ENCODE data around the gene NID2. TPM values are rescaled to one million over a fixed set of nuclear protein-coding genes. Genes with fewer than 3 reads are reported as not detected.

NID2 gene
- total and polyA plus RNA-seq, 10 of the 15 experiments (the other 5 are each of a cell fraction or from before 2014, with no cell fraction given): 0.04 to 0.49 (median 0.23) TPM; not detected in 3

GRCh38 chr14:52094546-52095271, 25.9 kb upstream of the NID2 start:
- 15% methylated on average over 4 of the region's 4 CpGs for WGBS (ENCODE audit: insufficient coverage, insufficient replicate concordance, low lambda C conversion rate, missing lambda C conversion rate)

More at GRCh38 chr14:52094546-52095271, 25.9 kb upstream of the NID2 start:
- Histone ChIP-seq H3K4me3 (no peak overlapping the region), H3K27me3 (replicated peaks in 1 of 2; ENCODE audit: control insufficient read depth in 2 of 2, insufficient read depth in 2 of 2, low read length in 1 of 2) (no peaks in the 10 kb centered on the region), H3K79me2 (ENCODE audit: control insufficient read depth, insufficient read depth, low read length) (no peaks in the 10 kb centered on the region), H3K4me1 (ENCODE audit: control insufficient read depth, insufficient read depth, low read length) (no peaks in the 10 kb centered on the region), H2AFZ (ENCODE audit: control insufficient read depth, low read depth, low read length) (no peak overlapping the region), H3K9me3 (replicated peaks; ENCODE audit: control insufficient read depth, insufficient read depth, low read length) (no peaks in the 10 kb centered on the region), H3K9ac (ENCODE audit: control insufficient read depth, insufficient read depth, low read length) (no peak overlapping the region), H4K20me1 (ENCODE audit: control insufficient read depth, insufficient read depth) (no peaks in the 10 kb centered on the region; the same call in 1 of the 2 replicates), H3K4me2 (ENCODE audit: control insufficient read depth, insufficient read depth) (no peak overlapping the region), H3K27ac (ENCODE audit: control insufficient read depth, insufficient read depth) (no peak overlapping the region), H3K36me3 (ENCODE audit: control insufficient read depth in 2 of 2, insufficient read depth in 2 of 2, low read length in 1 of 2) (no peaks in the 10 kb centered on the region)
- ChIA-PET POLR2A (no interaction called here), CTCF (no interaction called here), RAD21 (ENCODE audit: unreplicated experiment) (no interaction called here), SMC1A (ENCODE audit: uncharacterized antibody, unreplicated experiment) (no interaction called here)
- BruUV-seq (replicated peaks): no TSS peak
- TF ChIP-seq JUNB (IDR thresholded peaks at IDR 0.05) (no peak), KLF5 (IDR thresholded peaks at IDR 0.05; ENCODE audit: partially characterized antibody) (no peak), ZBTB11 (CRISPR knock-in tag; IDR thresholded peaks at IDR 0.05) (no peak)
- TF ChIP-seq, protein P1, sequence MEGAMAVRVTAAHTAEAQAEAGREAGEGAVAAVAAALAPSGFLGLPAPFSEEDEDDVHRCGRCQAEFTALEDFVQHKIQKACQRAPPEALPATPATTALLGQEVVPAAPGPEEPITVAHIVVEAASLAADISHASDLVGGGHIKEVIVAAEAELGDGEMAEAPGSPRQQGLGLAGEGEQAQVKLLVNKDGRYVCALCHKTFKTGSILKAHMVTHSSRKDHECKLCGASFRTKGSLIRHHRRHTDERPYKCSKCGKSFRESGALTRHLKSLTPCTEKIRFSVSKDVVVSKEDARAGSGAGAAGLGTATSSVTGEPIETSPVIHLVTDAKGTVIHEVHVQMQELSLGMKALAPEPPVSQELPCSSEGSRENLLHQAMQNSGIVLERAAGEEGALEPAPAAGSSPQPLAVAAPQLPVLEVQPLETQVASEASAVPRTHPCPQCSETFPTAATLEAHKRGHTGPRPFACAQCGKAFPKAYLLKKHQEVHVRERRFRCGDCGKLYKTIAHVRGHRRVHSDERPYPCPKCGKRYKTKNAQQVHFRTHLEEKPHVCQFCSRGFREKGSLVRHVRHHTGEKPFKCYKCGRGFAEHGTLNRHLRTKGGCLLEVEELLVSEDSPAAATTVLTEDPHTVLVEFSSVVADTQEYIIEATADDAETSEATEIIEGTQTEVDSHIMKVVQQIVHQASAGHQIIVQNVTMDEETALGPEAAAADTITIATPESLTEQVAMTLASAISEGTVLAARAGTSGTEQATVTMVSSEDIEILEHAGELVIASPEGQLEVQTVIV (IDR thresholded peaks at IDR 0.05; ENCODE audit: borderline replicate concordance, partially characterized antibody): no peak
- in situ Hi-C loops (cut with MboI): no loop called here
- DNase-seq (ENCODE audit: low read depth, low spot score) (no peak), FAIRE-seq (no peak), ATAC-seq (no peak)
- intact Hi-C loops (cut with micrococcal nuclease; ENCODE audit: unreplicated experiment): no loop called here

Measured in GM12878 (cell line).